Skin of body (tissue), 2 donors: ENCODE measurements around the gene NGEF. TPM values are rescaled to one million over a fixed set of nuclear protein-coding genes. Genes with fewer than 3 reads are reported as not detected.
"Not testable (repeated sequence)": the region's sequence is repeated elsewhere in the genome, so short reads cannot be mapped to it uniquely, and the experiment has no call there.

ENCODE experiments used
- DNase-seq: peaks from one replicate; lab custom pipeline; 2025; lab: John Stamatoyannopoulos, UW
- total RNA-seq: library from RNA; depleted of rRNA; stranded (reverse); fragments of >200 nt; gene quantifications from one replicate; pipeline ENCODE4 v1.2.3, GENCODE V29; 2014

The NGEF gene
- 3.9 TPM for total RNA-seq

GRCh38 chr2:233013027-233013461, at the start of gene NGEF:
Gene NGEF, minus strand, starts transcription at chr2:233013256. Its CDS starts 38,366 bp downstream, at chr2:232974890.
- DNase-seq, result no peak

GRCh38 chr2:233062451-233062850, 49.4 kb upstream of the NGEF start:
- DNase-seq, result no peak

GRCh38 chr2:233061591-233062450, 48.8 kb upstream of the NGEF start:
- DNase-seq, result no peak

- no peak for DNase-seq
Observed at GRCh38 chr2:233060980-233061590, 48.0 kb upstream of the NGEF start.

- no peak for DNase-seq
Observed at GRCh38 chr2:233060501-233060979, 47.5 kb upstream of the NGEF start.

- DNase-seq, result no peak
Observed at GRCh38 chr2:233059797-233060500, 46.9 kb upstream of the NGEF start, which contains the start of gene INPP5D. Gene INPP5D, plus strand, starts transcription at chr2:233060342. Its CDS starts 137 bp downstream, at chr2:233060479.

- no peak for DNase-seq
Observed at GRCh38 chr2:233059547-233059796, 46.4 kb upstream of the NGEF start.

- DNase-seq, result no peak
Observed at GRCh38 chr2:233058717-233059546, 45.9 kb upstream of the NGEF start.

GRCh38 chr2:233056961-233057605, 44.0 kb upstream of the NGEF start:
- no peak for DNase-seq

- DNase-seq, result no peak
Observed at GRCh38 chr2:233055362-233055761, 42.3 kb upstream of the NGEF start.

- no peak for DNase-seq
Observed at GRCh38 chr2:233053928-233054784, 41.1 kb upstream of the NGEF start.

GRCh38 chr2:233052517-233052916, 39.5 kb upstream of the NGEF start:
- not testable (repeated sequence) for DNase-seq

- DNase-seq, result no peak
Observed at GRCh38 chr2:233051241-233052149, 38.4 kb upstream of the NGEF start.

GRCh38 chr2:233049194-233049761, 36.2 kb upstream of the NGEF start:
- no peak for DNase-seq

GRCh38 chr2:233048569-233049193, 35.6 kb upstream of the NGEF start:
- DNase-seq, result no peak

- no peak for DNase-seq
Observed at GRCh38 chr2:233047667-233048066, 34.6 kb upstream of the NGEF start.

GRCh38 chr2:233047206-233047605, 34.1 kb upstream of the NGEF start:
- no peak for DNase-seq
